Progenitor cell of endocrine pancreas (in vitro differentiated cells): ENCODE results near the gene CCDC148. TPM values are rescaled to one million over a fixed set of nuclear protein-coding genes. Genes with fewer than 3 reads are reported as not detected.
"Not testable (repeated sequence)": the region's sequence is repeated elsewhere in the genome, so short reads cannot be mapped to it uniquely, and the experiment has no call there.

Source experiments
- DNase-seq: peaks from one replicate; pipeline ENCODE4 v3.0.0; 2021; ENCODE audit warnings: low spot score; ENCODE audit not compliant: unreplicated experiment
- H3K27ac Mint-ChIP-seq: 2 replicates; pipeline ENCODE4 v1.8.0; 2021; ENCODE audit warnings: mild to moderate bottlenecking, moderate library complexity, mixed read lengths
- H3K27me3 Mint-ChIP-seq: 2 replicates; pipeline ENCODE4 v1.8.0; 2021; ENCODE audit warnings: mixed read lengths
- H3K36me3 Mint-ChIP-seq: 2 replicates; pipeline ENCODE4 v1.8.0; 2022; ENCODE audit warnings: mixed read lengths; ENCODE audit not compliant: insufficient read depth
- H3K4me1 Mint-ChIP-seq: 2 replicates; pipeline ENCODE4 v1.8.0; 2021; ENCODE audit warnings: low read depth, mixed read lengths
- H3K4me3 Mint-ChIP-seq: 2 replicates; pipeline ENCODE4 v1.8.0; 2021; ENCODE audit warnings: low read depth, mild to moderate bottlenecking, moderate library complexity, mixed read lengths
- H3K9me3 Mint-ChIP-seq: 2 replicates; pipeline ENCODE4 v1.8.0; 2021; ENCODE audit warnings: low read depth, mixed read lengths
- CTCF ChIP-seq: fragments of 200-600 bp; sonication (generic); IDR thresholded peaks from one replicate; pipeline ENCODE4 v1.5.0; 2021; ENCODE audit warnings: antibody characterized with exemption, mild to moderate bottlenecking; ENCODE audit not compliant: unreplicated experiment
- total RNA-seq: library from RNA; stranded (reverse); gene quantifications from 2 replicates; pipeline ENCODE4 v1.2.1, GENCODE V29; 2021

The CCDC148 gene
- total RNA-seq, 1 donor from 2014 or later = 3.9 TPM

GRCh38 chr2:158482594-158482993 is 26.0 kb upstream of the CCDC148 start:
- H3K4me3 Mint-ChIP-seq = no peak overlapping the region
- H3K36me3 Mint-ChIP-seq = peaks cover 2% of the 10 kb centered on the region
- no peak for TF ChIP-seq CTCF
- no peak for DNase-seq
- H3K9me3 Mint-ChIP-seq = no peaks in the 10 kb centered on the region
- H3K27ac Mint-ChIP-seq = no peak overlapping the region
- H3K27me3 Mint-ChIP-seq = no peaks in the 10 kb centered on the region
- no peaks in the 10 kb centered on the region for H3K4me1 Mint-ChIP-seq

- H3K36me3 Mint-ChIP-seq = peaks cover 2% of the 10 kb centered on the region
- no peak overlapping the region for H3K4me3 Mint-ChIP-seq
- H3K27me3 Mint-ChIP-seq = no peaks in the 10 kb centered on the region
- H3K4me1 Mint-ChIP-seq = no peaks in the 10 kb centered on the region
- H3K9me3 Mint-ChIP-seq = no peaks in the 10 kb centered on the region
- TF ChIP-seq CTCF = no peak
- no peak overlapping the region for H3K27ac Mint-ChIP-seq
- no peak for DNase-seq
These were observed 24.6 kb upstream of the CCDC148 start for GRCh38 chr2:158481116-158481515.

- Mint-ChIP-seq H3K36me3 (peaks cover 2% of the 10 kb centered on the region), H3K4me3 (no peak overlapping the region), H3K27me3 (no peaks in the 10 kb centered on the region), H3K27ac (no peak overlapping the region), H3K9me3 (no peaks in the 10 kb centered on the region), H3K4me1 (no peaks in the 10 kb centered on the region)
- no peak for DNase-seq
- TF ChIP-seq CTCF = no peak
These were observed 22.3 kb upstream of the CCDC148 start for GRCh38 chr2:158478816-158479215.

- Mint-ChIP-seq H3K9me3 (no peaks in the 10 kb centered on the region), H3K27me3 (no peaks in the 10 kb centered on the region), H3K36me3 (peaks cover 4% of the 10 kb centered on the region), H3K4me3 (no peak overlapping the region), H3K27ac (no peak overlapping the region), H3K4me1 (no peaks in the 10 kb centered on the region)
- no peak for TF ChIP-seq CTCF
- no peak for DNase-seq
These were observed 21.7 kb upstream of the CCDC148 start for GRCh38 chr2:158478237-158478636.

- DNase-seq = no peak
- no peak for TF ChIP-seq CTCF
- Mint-ChIP-seq H3K4me1 (no peaks in the 10 kb centered on the region), H3K27ac (no peak overlapping the region), H3K9me3 (peaks cover 4% of the 10 kb centered on the region), H3K4me3 (no peak overlapping the region), H3K27me3 (no peaks in the 10 kb centered on the region), H3K36me3 (peaks cover 7% of the 10 kb centered on the region)
These were observed 20.6 kb upstream of the CCDC148 start for GRCh38 chr2:158477202-158477601.

GRCh38 chr2:158474526-158475011 is 18.0 kb upstream of the CCDC148 start:
- not testable (repeated sequence) for H3K9me3 Mint-ChIP-seq, H3K4me3 Mint-ChIP-seq, DNase-seq, H3K4me1 Mint-ChIP-seq, H3K27me3 Mint-ChIP-seq, H3K27ac Mint-ChIP-seq
- peaks cover 15% of the 10 kb centered on the region for H3K36me3 Mint-ChIP-seq
